EH (cell line): Measurements from ENCODE around the gene CDX2.
"Not testable (repeated sequence)": the region's sequence is repeated elsewhere in the genome, so short reads cannot be mapped to it uniquely, and the experiment has no call there.

Source experiments
- DNase-seq: peaks from one replicate; pipeline ENCODE4 v3.0.0-alpha.2; 2015; ENCODE audit warnings: low read depth

Gene CDX2

GRCh38 chr13:27969082-27969865 lies at the start of gene CDX2:
TSS of gene CDX2 (minus strand) at chr13:27969315. CDS start at chr13:27969006, 309 bp downstream.
- DNase-seq, result no peak

GRCh38 chr13:28014301-28014700 lies 45.2 kb upstream of the CDX2 start:
- no peak for DNase-seq

- DNase-seq, result no peak
These were observed 44.4 kb upstream of the CDX2 start for GRCh38 chr13:28013482-28013881.

- DNase-seq, result no peak
These were observed 43.8 kb upstream of the CDX2 start for GRCh38 chr13:28012896-28013295.

GRCh38 chr13:28012383-28012782 lies 43.3 kb upstream of the CDX2 start:
- peak; percentile 27 for DNase-seq

GRCh38 chr13:28010046-28010445 lies 40.9 kb upstream of the CDX2 start:
- DNase-seq, result no peak

- DNase-seq, result not testable (repeated sequence)
These were observed 35.9 kb upstream of the CDX2 start for GRCh38 chr13:28005016-28005415.

- no peak for DNase-seq
These were observed 34.0 kb upstream of the CDX2 start for GRCh38 chr13:28002886-28003698.

GRCh38 chr13:28001837-28002473 lies 32.8 kb upstream of the CDX2 start:
- DNase-seq, result no peak

- DNase-seq, result no peak
These were observed 31.9 kb upstream of the CDX2 start for GRCh38 chr13:28001049-28001448.

- no peak for DNase-seq
These were observed 31.5 kb upstream of the CDX2 start for GRCh38 chr13:28000567-28000966.

GRCh38 chr13:27997904-27998522 lies 28.9 kb upstream of the CDX2 start:
- peak; percentile 46 for DNase-seq

- no peak for DNase-seq
These were observed 22.8 kb upstream of the CDX2 start for GRCh38 chr13:27991881-27992280.

GRCh38 chr13:27988520-27988919 lies 19.4 kb upstream of the CDX2 start, which contains the start of gene URAD:
TSS of gene URAD (minus strand) at chr13:27988693. CDS start at chr13:27988637, 56 bp downstream.
- no peak for DNase-seq

- no peak for DNase-seq
These were observed 16.5 kb upstream of the CDX2 start for GRCh38 chr13:27985600-27985999.

- DNase-seq, result no peak
These were observed 13.2 kb upstream of the CDX2 start for GRCh38 chr13:27982361-27982760.

GRCh38 chr13:27981006-27981708 lies 12.0 kb upstream of the CDX2 start:
- no peak for DNase-seq

GRCh38 chr13:27980280-27980998 lies 11.3 kb upstream of the CDX2 start:
- DNase-seq, result no peak

GRCh38 chr13:27979765-27980279 lies 10.7 kb upstream of the CDX2 start:
- no peak for DNase-seq

GRCh38 chr13:27979001-27979643 lies 10.0 kb upstream of the CDX2 start:
- DNase-seq, result no peak
